Cardiac muscle cell (in vitro differentiated cells and primary cell): ENCODE measurements around the gene ITM2B. TPM values are rescaled to one million over a fixed set of nuclear protein-coding genes. Genes with fewer than 3 reads are reported as not detected.

Source experiments
- DNase-seq, 2 donors: peaks; one replicate each; pipeline versions ENCODE4 v3.0.0 to v3.0.0-alpha.2; 2010 to 2017; ENCODE audit warnings: low read depth in 1 of 2, low spot score in 1 of 2
- H3K27ac ChIP-seq: fragments of 200-600 bp; sonication (generic); 2 replicates; pipeline ENCODE4 v1.5.1; 2016
- H3K27me3 ChIP-seq: fragments of 200-600 bp; sonication (generic); 2 replicates; pipeline ENCODE4 v1.6.0; 2016; ENCODE audit warnings: control low read depth
- H3K36me3 ChIP-seq: fragments of 200-600 bp; sonication (generic); 2 replicates; pipeline ENCODE4 v1.5.1; 2016; ENCODE audit warnings: control low read depth
- H3K4me1 ChIP-seq: fragments of 200-600 bp; sonication (generic); 2 replicates; pipeline ENCODE4 v1.8.1; 2017; ENCODE audit warnings: low read depth, mild to moderate bottlenecking, mixed run types
- H3K4me3 ChIP-seq: fragments of 200-600 bp; sonication (generic); 2 replicates; pipeline ENCODE4 v1.5.1; 2016; ENCODE audit warnings: mild to moderate bottlenecking
- H3K9me3 ChIP-seq: fragments of 200-600 bp; sonication (generic); 2 replicates; pipeline ENCODE4 v1.5.1; 2017; ENCODE audit warnings: low read depth, mild to moderate bottlenecking, control low read depth
- CTCF ChIP-seq: IDR thresholded peaks from 2 replicates; pipeline ENCODE4 v1.5.1; 2012; ENCODE audit warnings: low read depth, mild to moderate bottlenecking, low read length
- polyA plus RNA-seq: library from polyadenylated mRNA; unstranded; fragments of >200 nt; fragmentation: Nextera tagmentation; extraction: Ambion mirVana; gene quantifications from 2 replicates; pipeline ENCODE4 v1.2.1, GENCODE V29; 2016
- total RNA-seq: library from RNA; depleted of rRNA; stranded (reverse); fragments of >200 nt; gene quantifications from 2 replicates; pipeline ENCODE4 v1.2.3, GENCODE V29; 2016

Gene ITM2B
- total and polyA plus RNA-seq, 2 experiments from 2014 or later = 135 to 360 TPM

DNA sequence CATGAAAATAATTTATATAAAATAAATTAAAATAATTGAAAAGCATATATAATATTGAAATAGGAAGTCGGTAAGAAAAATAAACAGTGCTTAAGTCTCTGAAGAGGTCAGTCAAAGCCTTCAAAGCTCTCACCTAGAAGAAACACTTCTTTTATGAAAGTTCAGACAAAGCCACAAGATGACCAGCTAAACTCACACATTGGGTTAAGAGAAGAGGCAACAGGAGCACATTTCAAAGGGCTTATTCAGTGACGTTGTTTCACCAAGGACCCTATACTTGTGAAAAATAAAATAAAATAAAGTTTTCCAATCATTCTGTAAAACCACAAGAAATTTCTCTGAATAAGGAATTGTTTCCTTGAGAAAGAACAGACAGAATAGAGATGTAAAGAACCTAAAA, 2.5 kb upstream of the ITM2B start:
- Histone ChIP-seq H3K4me1 (peaks cover 12% of the 10 kb centered on the region), H3K36me3 (no peaks in the 10 kb centered on the region), H3K27ac (no peak overlapping the region), H3K4me3 (no peak overlapping the region), H3K27me3 (no peaks in the 10 kb centered on the region), H3K9me3 (no peaks in the 10 kb centered on the region)
- no peak for TF ChIP-seq CTCF
- no peak for DNase-seq

GRCh38 chr13:48231080-48231479, 1.9 kb upstream of the ITM2B start:
- DNase-seq = peak in 1 of 2 donors; percentile 81
- Histone ChIP-seq H3K4me3 (no peak overlapping the region), H3K27me3 (no peaks in the 10 kb centered on the region), H3K36me3 (no peaks in the 10 kb centered on the region), H3K27ac (no peak overlapping the region), H3K4me1 (peaks cover 17% of the 10 kb centered on the region), H3K9me3 (no peaks in the 10 kb centered on the region)
- no peak for TF ChIP-seq CTCF

DNA sequence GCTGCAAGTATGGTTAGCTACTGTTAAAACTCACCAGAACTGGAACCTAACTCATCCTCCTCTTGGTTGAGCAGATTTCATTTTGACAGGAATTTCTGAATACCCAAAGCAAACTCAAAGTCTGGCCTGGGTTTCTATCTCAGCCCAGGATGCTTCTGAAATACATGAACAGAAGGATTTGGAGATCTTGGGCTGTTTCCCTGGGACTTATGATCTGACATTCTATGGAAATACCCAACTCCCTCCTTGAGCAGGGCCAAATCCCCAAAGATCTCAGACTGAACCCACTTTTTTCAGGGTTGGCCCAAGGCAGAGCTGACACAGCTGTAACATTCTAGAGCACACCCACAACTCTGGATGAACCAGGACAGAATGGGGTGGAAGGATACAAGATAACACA, 1.1 kb upstream of the ITM2B start:
- peaks cover 26% of the 10 kb centered on the region for H3K4me1 ChIP-seq
- no peaks in the 10 kb centered on the region for H3K9me3 ChIP-seq
- H3K4me3 ChIP-seq = no peak overlapping the region
- H3K36me3 ChIP-seq = no peaks in the 10 kb centered on the region
- DNase-seq = no peak
- TF ChIP-seq CTCF = no peak
- no peak overlapping the region for H3K27ac ChIP-seq
- H3K27me3 ChIP-seq = no peaks in the 10 kb centered on the region

DNA sequence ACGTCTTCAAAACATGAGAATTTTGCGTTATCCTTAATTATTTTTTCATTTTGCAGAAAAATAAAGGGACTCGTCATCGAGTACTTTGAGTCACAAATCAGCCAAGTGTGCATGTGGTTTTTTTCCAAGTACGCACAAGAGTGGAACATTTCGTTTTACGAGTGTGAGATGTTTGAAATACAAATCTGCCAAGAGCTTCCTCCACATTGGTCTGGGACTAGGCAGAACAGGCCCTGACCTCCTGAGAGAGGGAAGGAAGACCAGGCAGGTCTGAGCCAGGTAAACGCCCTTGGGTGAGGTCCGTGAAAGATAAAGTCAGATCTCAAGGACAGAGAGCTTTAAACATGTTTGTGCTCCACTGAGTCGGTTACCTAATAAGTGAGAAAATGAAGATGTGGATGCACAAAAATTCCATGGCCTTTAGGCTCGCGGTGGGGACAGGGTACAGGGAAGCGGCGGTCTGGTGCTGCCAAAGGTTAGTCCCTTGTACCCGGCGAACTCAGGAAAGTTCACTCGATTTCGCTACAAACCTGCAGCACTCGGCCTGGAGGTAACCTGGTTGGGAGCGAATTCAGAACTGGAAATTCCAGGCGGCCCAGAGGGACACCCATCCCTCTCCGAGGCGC, 473 bp upstream of the ITM2B start:
- no peak for TF ChIP-seq CTCF
- H3K27ac ChIP-seq = peak overlapping the region; percentile 89
- DNase-seq = no peak

GRCh38 chr13:48233889-48234488, 983 bp downstream of the ITM2B start:
- DNase-seq = peak in 1 of 2 donors; percentile 73

More for the DNA sequence above, 473 bp upstream of the ITM2B start:
- H3K36me3 ChIP-seq = no peaks in the 10 kb centered on the region
- H3K27me3 ChIP-seq = no peaks in the 10 kb centered on the region
- H3K4me3 ChIP-seq = peak overlapping the region; percentile 97
- H3K9me3 ChIP-seq = no peaks in the 10 kb centered on the region
- peaks cover 29% of the 10 kb centered on the region for H3K4me1 ChIP-seq

More at GRCh38 chr13:48233889-48234488, 983 bp downstream of the ITM2B start:
- no peaks in the 10 kb centered on the region for H3K9me3 ChIP-seq
- H3K4me3 ChIP-seq = peak overlapping the region; percentile 97
- no peak for TF ChIP-seq CTCF
- no peaks in the 10 kb centered on the region for H3K36me3 ChIP-seq
- H3K27ac ChIP-seq = peak overlapping the region; percentile 89
- peaks cover 29% of the 10 kb centered on the region for H3K4me1 ChIP-seq
- H3K27me3 ChIP-seq = no peaks in the 10 kb centered on the region
